Prostate gland (tissue), 2 donors: ENCODE data around the gene RTF1. TPM values are rescaled to one million over a fixed set of nuclear protein-coding genes. Genes with fewer than 3 reads are reported as not detected.

ENCODE experiments used
- DNase-seq: peaks from one replicate; pipeline ENCODE4 v3.0.0-alpha.2; 2019; ENCODE audit warnings: low spot score
- H3K27ac ChIP-seq, 2 donors: fragments of 200-600 bp; sonication (generic); 2 replicates each; pipeline ENCODE4 v1.5.1; 2017 to 2019
- H3K27me3 ChIP-seq: fragments of 200-600 bp; sonication (generic); replicated peaks from 2 replicates; pipeline ENCODE4 v1.5.1; 2019; ENCODE audit not compliant: insufficient read depth
- H3K36me3 ChIP-seq, 2 donors: fragments of 200-600 bp; sonication (generic); 1 replicate in 1 of 2; 2 replicates in 1 of 2; pipeline versions ENCODE4 v1.5.1 to v1.8.1; 2017 to 2019
- H3K4me1 ChIP-seq: fragments of 200-600 bp; sonication (generic); replicated peaks from 2 replicates; pipeline ENCODE4 v1.5.1; 2019
- H3K4me3 ChIP-seq, 2 donors: fragments of 200-600 bp; sonication (generic); 2 replicates each; pipeline ENCODE4 v1.5.1; 2017 to 2019
- H3K9me3 ChIP-seq: fragments of 200-600 bp; sonication (generic); 2 replicates; pipeline ENCODE4 v1.5.1; 2017
- POLR2A ChIP-seq: fragments of 450-650 bp; IDR thresholded peaks from one replicate; pipeline ENCODE4 v1.6.1; 2016; ENCODE audit warnings: antibody characterized with exemption, mild to moderate bottlenecking
- POLR2AphosphoS5 ChIP-seq: sonication (generic); formaldehyde crosslinking; IDR thresholded peaks from one replicate; pipeline ENCODE4 v1.6.1; 2017; ENCODE audit warnings: antibody characterized with exemption
- WGBS: methylation state at CpG from one replicate; pipeline ENCODE4 v1.1.5; 2018; 5-methylcytosine and 5-hydroxymethylcytosine counted together
- intact Hi-C: fragments of 100-400 bp; cut with DNase I; formaldehyde crosslinking; loops from one replicate; pipeline ENCODE4 v1.14.2; 2022
- total RNA-seq, 2 donors: library from RNA; depleted of rRNA; stranded (reverse); fragments of >200 nt; gene quantifications; one replicate each; pipeline ENCODE4 v1.1.0, GENCODE V29; 2016
- TF ChIP-seq, protein P1 (sequence below), 4 experiments: fragments of 200-600 bp in 2 of 4; fragments of 450-650 bp in 2 of 4; sonication (generic) in 2 of 4; IDR thresholded peaks; 1 replicate in 3 of 4; 2 replicates in 1 of 4; pipeline ENCODE4 v1.5.1; 2016 to 2019; ENCODE audit warnings: antibody characterized with exemption in 4 of 4, mild to moderate bottlenecking in 2 of 4, moderate library complexity in 2 of 4

The RTF1 gene
- total RNA-seq, 2 donors from 2014 or later = 23.8 to 52.4 TPM

DNA sequence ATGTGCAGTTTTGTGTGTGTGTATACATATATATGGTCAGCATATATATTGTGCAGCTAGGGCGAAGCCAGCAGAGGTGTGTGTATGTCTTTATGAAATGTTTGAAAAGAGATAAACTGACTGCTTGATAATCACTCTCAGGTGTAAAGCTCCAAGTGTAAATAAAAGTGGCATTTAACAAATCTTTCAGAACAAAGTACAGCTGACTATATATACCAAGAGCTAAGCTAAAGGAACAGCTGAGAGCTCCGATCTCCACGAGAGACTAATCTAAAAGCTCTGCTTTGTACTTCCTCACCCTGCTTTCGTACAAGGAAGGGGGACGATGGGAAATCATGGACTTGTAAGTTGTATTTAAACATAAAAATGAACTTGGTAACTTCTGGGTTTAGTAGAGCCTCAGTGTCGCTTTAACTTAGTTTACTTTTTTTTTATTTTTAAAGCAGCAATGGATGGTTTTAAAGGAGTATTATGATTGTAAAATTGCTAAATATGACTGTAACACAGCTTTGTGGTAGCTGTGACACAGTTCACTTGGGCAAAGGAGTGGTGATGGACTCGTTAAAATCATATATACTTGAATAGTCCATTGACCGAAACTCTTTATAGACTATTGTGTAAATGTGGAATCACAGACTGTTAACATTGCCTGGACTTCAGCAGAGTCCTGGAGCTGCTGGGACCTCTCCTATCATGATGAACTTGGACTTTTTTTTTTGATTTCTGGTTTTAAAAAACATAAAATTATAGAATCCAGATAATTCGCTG lies 65.4 kb downstream of the RTF1 start:
- Histone ChIP-seq H3K27me3 (no peaks in the 10 kb centered on the region), H3K4me3 (no peak overlapping the region), H3K9me3 (no peaks in the 10 kb centered on the region), H3K27ac (no peak overlapping the region), H3K4me1 (no peaks in the 10 kb centered on the region), H3K36me3 (peaks cover 3 to 12% of the 10 kb centered on the region in 2 donors)
- WGBS = 84% methylated on average over 9 of the region's 9 CpGs
- intact Hi-C loops = no loop called here
- TF ChIP-seq, protein P1, sequence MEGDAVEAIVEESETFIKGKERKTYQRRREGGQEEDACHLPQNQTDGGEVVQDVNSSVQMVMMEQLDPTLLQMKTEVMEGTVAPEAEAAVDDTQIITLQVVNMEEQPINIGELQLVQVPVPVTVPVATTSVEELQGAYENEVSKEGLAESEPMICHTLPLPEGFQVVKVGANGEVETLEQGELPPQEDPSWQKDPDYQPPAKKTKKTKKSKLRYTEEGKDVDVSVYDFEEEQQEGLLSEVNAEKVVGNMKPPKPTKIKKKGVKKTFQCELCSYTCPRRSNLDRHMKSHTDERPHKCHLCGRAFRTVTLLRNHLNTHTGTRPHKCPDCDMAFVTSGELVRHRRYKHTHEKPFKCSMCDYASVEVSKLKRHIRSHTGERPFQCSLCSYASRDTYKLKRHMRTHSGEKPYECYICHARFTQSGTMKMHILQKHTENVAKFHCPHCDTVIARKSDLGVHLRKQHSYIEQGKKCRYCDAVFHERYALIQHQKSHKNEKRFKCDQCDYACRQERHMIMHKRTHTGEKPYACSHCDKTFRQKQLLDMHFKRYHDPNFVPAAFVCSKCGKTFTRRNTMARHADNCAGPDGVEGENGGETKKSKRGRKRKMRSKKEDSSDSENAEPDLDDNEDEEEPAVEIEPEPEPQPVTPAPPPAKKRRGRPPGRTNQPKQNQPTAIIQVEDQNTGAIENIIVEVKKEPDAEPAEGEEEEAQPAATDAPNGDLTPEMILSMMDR (IDR thresholded peaks at IDR 0.05) = no peak
- TF ChIP-seq POLR2A = no peak
- peak; percentile 49 for TF ChIP-seq POLR2AphosphoS5
- no peak for DNase-seq

DNA sequence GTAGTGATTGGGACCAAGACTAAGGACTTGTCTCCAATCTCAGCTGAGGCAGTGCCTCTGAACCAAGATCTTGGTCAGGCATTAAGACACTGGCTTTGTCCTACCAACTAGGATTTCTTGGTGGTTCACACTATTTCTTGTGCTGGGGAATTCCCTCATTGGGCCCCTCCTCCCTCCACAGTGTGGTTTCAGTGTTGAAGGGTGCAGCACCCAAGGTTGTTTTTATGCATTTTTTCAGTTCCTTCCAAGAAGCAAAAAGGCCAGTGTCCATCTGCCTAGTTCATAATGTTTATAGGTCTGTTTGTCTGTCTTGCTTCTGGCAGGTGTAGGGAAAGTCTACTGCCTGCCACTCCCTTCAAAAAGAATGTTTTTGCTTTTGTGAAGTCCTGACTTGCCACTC lies 66.2 kb downstream of the RTF1 start:
- Histone ChIP-seq H3K9me3 (no peaks in the 10 kb centered on the region), H3K4me1 (no peaks in the 10 kb centered on the region), H3K27me3 (no peaks in the 10 kb centered on the region), H3K36me3 (peaks cover 0 to 12% of the 10 kb centered on the region in 2 donors), H3K27ac (no peak overlapping the region), H3K4me3 (no peak overlapping the region)
- intact Hi-C loops = no loop called here
- DNase-seq = no peak
- no peak for TF ChIP-seq POLR2AphosphoS5
- no peak for TF ChIP-seq POLR2A
- TF ChIP-seq, protein P1 (IDR thresholded peaks at IDR 0.05) = no peak

DNA sequence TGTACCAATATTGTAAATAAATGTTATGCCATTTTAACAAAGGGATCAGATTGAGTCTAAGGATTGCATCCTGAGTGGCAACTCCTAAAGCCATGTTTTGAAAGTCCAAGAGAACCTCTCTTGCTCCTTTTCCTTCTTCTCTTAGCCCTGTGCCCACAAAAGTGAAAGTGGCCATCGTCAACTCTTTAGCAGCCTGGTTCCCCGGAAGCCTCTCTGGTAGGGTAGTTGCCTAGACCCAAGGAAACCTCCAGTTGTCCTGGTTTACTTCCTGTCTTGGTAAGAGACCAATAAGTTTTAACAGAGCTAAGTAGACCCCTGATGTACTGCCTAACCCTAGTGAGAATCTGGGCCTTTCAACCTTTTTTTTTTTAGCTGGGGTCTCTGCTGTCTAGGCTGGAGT lies 66.6 kb downstream of the RTF1 start:
- Histone ChIP-seq H3K4me1 (no peaks in the 10 kb centered on the region), H3K36me3 (peaks cover 0 to 12% of the 10 kb centered on the region in 2 donors), H3K27me3 (no peaks in the 10 kb centered on the region), H3K27ac (no peak overlapping the region), H3K4me3 (no peak overlapping the region), H3K9me3 (no peaks in the 10 kb centered on the region)
- no peak for TF ChIP-seq POLR2AphosphoS5
- intact Hi-C loops = no loop called here
- no peak for DNase-seq
- 90% methylated on average over 2 of the region's 2 CpGs for WGBS

DNA sequence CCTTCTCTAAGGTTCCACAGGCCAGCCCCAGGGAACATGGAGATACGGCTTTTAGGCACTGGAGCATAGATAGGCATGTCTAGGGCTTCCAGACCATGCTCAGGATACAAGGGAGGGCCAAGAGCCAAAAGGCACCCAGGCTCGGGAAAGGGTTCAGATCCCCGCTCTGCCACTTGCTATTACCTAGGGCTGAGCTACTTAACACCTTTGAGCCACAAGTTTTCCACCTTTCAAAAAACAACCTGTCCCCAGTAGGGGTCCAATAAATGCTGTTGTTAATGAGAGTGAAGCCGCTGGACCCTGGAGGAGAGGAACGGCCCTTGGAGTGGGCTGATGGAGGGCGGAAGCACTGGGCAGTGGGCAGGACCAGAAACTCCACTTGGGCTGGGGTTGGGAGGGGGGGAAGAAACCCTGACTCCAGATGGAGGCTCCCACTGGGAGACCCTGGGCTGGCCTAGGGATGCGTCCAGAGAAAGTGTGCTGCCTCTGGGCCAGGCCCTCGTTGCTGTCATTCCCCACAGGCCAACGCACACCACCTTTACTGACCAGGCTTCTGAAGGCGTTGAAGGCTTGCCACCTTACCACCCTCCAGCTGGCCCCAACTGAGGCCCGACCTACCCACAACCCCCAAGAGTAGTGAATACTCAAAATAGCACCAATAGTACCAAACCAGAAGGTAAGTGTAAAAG lies 68.2 kb downstream of the RTF1 start:
- H3K27me3 ChIP-seq = no peaks in the 10 kb centered on the region
- H3K9me3 ChIP-seq = no peaks in the 10 kb centered on the region
- TF ChIP-seq, protein P1 (IDR thresholded peaks at IDR 0.05) = no peak
- TF ChIP-seq POLR2AphosphoS5 (no peak), POLR2A (no peak)
- 79% methylated on average over 11 of the region's 11 CpGs for WGBS
- peaks cover 0 to 9% of the 10 kb centered on the region in 2 donors for H3K36me3 ChIP-seq
- DNase-seq = no peak
- intact Hi-C loops = no loop called here
- H3K4me1 ChIP-seq = no peaks in the 10 kb centered on the region
- H3K4me3 ChIP-seq = no peak overlapping the region
- H3K27ac ChIP-seq = no peak overlapping the region

DNA sequence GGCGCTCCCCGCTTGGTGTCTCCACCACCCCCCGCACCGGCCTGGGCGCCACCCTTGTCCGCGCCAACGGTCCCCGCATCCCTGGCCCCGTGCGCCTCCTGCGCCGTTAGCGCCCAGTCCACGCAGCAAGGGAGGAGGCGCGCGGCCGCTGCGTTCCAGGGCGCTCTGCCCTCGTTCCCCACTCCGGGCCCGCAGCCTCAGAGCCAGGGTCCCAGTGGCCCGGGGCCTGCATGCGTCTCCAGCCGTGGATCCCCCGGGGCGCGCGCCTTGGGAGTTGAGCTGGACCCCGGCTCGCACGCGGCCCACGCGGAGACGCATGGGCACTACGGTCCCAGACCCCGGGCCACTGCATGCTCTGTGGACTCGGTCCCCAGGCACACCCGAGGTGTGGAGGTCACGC lies 69.4 kb downstream of the RTF1 start:
- H3K27ac ChIP-seq = no peak overlapping the region
- DNase-seq = no peak
- no peak overlapping the region for H3K4me3 ChIP-seq
- TF ChIP-seq, protein P1 (IDR thresholded peaks at IDR 0.05) = no peak
- H3K27me3 ChIP-seq = no peaks in the 10 kb centered on the region
- intact Hi-C loops = no loop called here
- no peaks in the 10 kb centered on the region for H3K9me3 ChIP-seq
- H3K4me1 ChIP-seq = no peaks in the 10 kb centered on the region
- no peaks in the 10 kb centered on the region for H3K36me3 ChIP-seq
- 80% methylated on average over 43 of the region's 43 CpGs for WGBS
